ENCODE results near the gene S100A8. TPM values are rescaled to one million over a fixed set of nuclear protein-coding genes. Genes with fewer than 3 reads are reported as not detected.
"Not testable (repeated sequence)": the region's sequence is repeated elsewhere in the genome, so short reads cannot be mapped to it uniquely, and the experiment has no call there.

Gene S100A8
- total RNA-seq, 1 experiment from 2014 or later: not detected

DNA sequence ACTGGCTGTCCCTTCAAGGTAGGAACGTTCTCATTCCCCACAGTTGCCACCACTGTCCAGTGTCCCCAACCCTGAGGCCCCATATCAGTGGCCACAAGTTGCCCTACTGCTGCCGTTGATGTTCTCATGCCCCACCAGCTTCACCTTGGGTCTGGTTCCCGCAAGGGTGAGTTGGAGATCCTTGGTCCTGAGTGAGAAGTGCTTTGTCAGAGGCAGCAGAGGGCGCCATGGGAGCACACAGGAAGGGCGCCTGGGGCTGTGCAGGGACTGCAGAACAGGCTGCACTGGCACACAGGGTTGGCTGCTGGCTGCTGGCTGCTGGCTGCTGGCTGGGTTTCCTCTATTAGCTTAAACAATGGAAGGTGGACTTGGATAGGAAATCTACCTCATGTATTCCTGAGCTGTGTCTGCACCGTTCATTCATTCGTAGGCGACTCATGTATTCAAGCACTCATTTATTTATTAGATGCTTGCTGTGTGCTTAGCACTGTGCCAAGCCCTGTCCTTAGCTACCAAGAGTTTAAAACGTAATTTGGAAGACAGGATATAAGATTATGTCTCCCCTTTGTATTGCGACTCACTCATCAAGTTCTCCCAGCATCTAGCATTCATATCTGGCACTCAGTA lies 35.3 kb downstream of the S100A8 start:
- no peaks in the 10 kb centered on the region for H3K36me3 ChIP-seq (replicated peaks; ENCODE audit: control insufficient read depth, insufficient read depth, low read length)
- H3K4me3 ChIP-seq (ENCODE audit: insufficient read depth, low read depth, low read length): no peak overlapping the region
- peak; percentile 84 for DNase-seq
- no peaks in the 10 kb centered on the region for H3K27me3 ChIP-seq (ENCODE audit: control insufficient read depth, insufficient read depth, low read length)

DNA sequence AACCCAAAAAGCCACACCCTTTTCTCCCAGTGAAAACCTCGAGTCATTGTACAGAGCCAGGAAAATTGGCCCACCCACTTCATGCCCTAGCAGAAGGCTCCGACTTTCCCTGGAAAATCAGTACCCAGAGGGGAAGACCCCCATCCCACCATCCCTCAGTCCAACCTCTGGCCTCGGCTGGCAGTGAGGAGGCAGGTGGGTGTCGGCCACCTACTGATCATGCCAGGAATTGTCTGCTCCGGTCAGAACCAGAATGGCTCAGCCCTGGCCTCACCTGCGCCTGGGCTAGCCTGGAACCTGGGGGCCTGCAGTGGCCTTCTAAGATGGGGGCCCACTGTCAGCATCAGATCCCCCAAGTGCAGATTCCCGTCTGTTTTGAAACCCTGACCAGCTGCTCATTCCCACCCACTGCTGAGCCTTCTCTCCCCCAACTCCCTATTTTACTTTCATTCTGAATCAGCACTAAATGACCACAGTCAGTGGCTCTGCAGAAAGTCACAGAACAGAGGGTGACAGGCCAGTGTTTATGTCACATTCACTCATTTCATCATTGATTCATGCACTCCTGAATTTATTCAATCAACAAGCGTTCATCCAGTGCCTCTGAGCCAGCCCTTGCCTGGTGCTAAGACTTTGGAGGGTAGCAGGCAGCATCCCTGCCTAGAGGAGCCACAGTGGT lies 36.2 kb downstream of the S100A8 start:
- DNase-seq: peak; percentile 51
- Histone ChIP-seq H3K27me3 (ENCODE audit: control insufficient read depth, insufficient read depth, low read length) (no peaks in the 10 kb centered on the region), H3K4me3 (ENCODE audit: insufficient read depth, low read depth, low read length) (no peak overlapping the region), H3K36me3 (replicated peaks; ENCODE audit: control insufficient read depth, insufficient read depth, low read length) (no peaks in the 10 kb centered on the region)

DNA sequence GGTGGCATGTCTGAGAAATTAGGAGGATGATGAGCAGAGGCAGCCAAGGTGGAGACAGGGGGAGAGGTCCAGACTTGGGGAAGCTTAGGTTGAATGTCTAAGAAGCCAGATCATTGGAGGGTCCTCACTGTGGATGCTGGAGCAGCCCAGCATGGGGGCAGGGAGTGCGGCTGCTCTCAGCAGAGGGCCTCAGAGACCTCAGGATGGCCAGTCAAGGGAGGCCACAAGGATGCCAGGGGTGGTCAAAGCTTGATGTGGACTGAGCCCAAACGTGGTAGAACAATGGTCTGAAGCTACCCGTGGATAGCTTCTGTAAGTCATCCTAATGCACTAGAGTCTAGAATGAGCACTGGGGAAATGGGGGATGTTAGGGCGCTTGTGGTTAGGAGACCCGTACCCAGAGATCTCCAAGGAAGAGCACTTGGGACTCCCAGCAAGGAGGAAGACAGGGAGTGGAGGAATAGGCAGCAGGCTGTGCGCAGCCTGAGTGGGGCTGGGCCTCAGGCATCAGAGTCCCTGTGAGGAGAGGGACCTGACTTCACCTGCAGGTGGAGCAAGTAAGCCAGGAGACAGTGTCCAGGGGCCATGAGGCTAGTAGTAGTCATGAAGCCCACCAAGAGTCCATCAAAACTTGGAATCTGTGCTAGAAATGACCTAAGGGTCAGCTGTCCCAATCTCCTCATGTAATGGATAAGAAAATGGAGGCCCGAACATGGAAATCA lies 37.5 kb downstream of the S100A8 start:
- Histone ChIP-seq H3K27me3 (ENCODE audit: control insufficient read depth, insufficient read depth, low read length) (no peaks in the 10 kb centered on the region), H3K4me3 (ENCODE audit: insufficient read depth, low read depth, low read length) (no peak overlapping the region), H3K36me3 (replicated peaks; ENCODE audit: control insufficient read depth, insufficient read depth, low read length) (no peaks in the 10 kb centered on the region)
- peak; percentile 86 for DNase-seq

DNA sequence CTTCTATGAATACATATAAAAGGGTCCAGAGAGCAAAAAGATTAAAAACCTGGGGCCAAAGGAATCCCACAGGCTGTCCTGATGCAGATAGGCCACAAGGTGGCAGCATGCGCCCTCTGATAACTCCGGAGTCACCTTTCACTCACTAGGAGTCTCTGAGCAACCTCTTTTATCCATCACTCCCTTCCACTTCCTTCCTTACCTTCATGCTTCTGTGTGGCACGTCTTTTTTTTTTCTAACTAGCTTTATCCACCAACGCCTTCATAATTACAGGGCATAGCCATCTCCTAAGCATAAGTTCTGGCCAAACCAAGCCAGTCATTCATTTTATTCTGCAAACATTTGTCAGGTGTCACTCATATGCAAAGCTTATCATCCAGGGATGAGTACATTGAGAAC lies 38.4 kb downstream of the S100A8 start:
- no peak overlapping the region for H3K4me3 ChIP-seq (ENCODE audit: insufficient read depth, low read depth, low read length)
- H3K36me3 ChIP-seq (replicated peaks; ENCODE audit: control insufficient read depth, insufficient read depth, low read length): no peaks in the 10 kb centered on the region
- H3K27me3 ChIP-seq (ENCODE audit: control insufficient read depth, insufficient read depth, low read length): no peaks in the 10 kb centered on the region
- peak; percentile 88 for DNase-seq

DNA sequence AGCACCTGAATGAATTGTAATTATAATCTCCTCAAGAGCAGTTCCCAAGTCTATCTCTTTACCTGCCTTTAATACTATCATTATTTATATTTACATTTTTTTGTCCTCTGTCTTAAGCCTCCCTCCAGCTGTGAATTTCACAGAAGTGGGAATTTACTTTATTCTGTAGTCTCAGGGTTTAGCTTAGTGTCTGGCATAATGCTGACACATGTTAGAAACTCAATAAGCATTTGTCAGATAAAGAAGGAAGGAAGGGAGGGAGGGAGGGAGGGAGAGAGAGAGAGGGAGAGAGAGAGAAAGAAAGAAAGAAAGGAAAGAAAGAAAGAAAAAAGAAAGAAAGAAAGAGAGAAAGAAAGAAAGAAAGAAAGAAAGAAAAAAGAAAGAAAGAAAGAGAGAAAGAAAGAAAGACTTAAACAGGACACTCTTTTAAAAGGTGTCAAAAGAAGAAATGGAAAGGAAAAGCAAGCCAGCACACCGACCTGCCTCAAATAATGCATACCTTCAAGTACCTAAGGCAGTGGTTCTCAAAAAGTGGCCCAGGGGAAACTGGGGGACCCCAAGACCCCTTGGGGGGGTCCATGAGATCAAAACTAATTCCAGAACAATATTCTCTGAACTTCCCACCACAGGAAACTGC lies 40.4 kb downstream of the S100A8 start:
- Histone ChIP-seq H3K36me3 (replicated peaks; ENCODE audit: control insufficient read depth, insufficient read depth, low read length) (no peaks in the 10 kb centered on the region), H3K27me3 (ENCODE audit: control insufficient read depth, insufficient read depth, low read length) (no peaks in the 10 kb centered on the region), H3K4me3 (ENCODE audit: insufficient read depth, low read depth, low read length) (no peak overlapping the region)
- peak; percentile 4 for DNase-seq

DNA sequence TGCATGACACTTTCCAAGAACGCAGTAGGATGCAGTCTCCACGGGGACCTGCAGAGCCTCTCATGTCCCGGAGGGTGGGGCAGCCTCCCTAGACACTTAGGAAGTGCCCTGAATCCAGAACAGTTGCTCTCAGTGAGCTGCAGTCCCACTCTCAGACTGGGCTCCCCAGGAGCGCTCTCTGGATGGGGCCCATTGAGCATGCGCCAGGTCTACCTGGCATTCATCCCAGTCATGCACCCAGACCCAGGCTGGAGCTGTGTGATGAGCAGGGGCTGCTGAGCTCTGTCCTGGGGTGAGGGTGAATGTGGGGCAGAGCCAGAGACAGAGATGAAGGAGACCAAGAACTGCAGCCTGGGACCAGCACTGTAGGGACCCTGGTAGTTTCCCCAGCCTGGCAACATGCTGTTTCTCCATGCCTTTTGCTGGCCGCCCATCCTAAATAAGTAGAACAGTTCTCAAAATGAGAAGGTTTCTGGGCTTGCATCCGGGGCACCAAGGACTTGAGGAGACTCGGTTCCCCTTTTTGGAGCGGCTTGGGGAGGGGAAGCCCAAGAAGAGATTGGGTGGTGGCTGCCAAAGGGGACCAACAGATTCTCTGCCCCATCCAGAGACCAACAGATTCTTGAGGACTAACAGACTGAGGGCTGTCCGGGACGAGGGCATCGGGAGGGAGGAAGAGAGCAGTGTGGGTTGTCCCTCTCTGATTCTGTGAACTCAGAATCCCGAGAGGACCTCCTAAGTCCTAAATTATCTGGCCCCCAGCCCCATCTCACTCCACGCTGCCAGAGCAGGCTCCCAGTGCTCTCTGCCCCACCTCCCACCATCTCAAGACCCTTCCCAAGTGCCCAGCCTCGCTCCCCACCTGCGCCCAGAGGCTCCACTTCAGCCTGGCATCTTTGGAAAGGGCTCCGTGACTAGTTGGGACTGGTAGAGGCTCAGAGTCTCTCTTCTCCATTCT lies 41.2 kb downstream of the S100A8 start:
- Histone ChIP-seq H3K27me3 (ENCODE audit: control insufficient read depth, insufficient read depth, low read length) (no peaks in the 10 kb centered on the region), H3K36me3 (replicated peaks; ENCODE audit: control insufficient read depth, insufficient read depth, low read length) (no peaks in the 10 kb centered on the region), H3K4me3 (ENCODE audit: insufficient read depth, low read depth, low read length) (no peak overlapping the region)
- DNase-seq: peak; percentile 9

DNA sequence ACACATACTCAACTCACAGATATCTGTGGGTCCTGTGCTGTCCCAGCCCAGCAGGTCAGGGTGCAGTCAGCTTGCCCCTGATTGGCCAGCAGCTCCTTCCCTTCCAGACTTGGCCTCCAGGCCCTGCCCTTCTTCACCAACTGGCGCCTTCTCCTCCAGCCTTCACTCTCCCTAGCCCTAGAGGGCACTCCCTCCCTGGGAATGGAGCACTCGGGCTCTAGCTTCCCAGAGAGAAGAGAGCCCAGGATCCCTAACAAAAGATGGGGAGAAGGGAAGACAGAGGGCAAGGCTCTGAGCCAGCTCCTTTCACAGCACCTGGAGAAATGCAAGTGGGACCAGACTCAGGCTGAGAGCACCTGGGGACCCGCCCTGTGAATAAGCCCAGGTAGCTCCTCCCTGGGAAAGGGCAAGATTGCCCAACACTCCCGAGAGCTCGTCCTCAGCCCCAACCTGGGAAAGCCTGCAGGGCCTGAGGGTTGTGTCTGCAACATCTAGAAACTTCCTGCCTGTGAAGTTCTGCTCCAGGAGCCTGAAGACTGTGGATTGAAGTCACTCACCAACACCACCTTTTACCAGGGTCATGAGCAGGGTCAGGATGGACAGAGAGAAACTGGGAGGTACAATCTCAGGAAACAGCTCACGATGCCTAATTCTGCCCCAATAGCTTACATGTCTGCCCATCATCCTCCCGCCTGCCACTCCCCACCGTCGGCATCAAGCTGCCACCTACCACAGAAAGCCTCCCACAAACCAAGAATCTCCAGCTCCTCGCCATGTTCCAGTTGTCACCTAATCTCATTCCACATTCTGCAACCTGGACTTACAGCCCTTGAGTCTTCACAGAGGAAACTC lies 42.1 kb downstream of the S100A8 start, which contains the start of gene PGLYRP4:
Gene PGLYRP4, minus strand, starts transcription at position 331 of the 852 bp plus-strand sequence. CDS start 909 bp downstream, outside the sequence.
- no peaks in the 10 kb centered on the region for H3K36me3 ChIP-seq (replicated peaks; ENCODE audit: control insufficient read depth, insufficient read depth, low read length)
- DNase-seq: peak; percentile 45
- H3K27me3 ChIP-seq (ENCODE audit: control insufficient read depth, insufficient read depth, low read length): no peaks in the 10 kb centered on the region
- no peak within 1 kb of the TSS for H3K4me3 ChIP-seq (ENCODE audit: insufficient read depth, low read depth, low read length)

DNA sequence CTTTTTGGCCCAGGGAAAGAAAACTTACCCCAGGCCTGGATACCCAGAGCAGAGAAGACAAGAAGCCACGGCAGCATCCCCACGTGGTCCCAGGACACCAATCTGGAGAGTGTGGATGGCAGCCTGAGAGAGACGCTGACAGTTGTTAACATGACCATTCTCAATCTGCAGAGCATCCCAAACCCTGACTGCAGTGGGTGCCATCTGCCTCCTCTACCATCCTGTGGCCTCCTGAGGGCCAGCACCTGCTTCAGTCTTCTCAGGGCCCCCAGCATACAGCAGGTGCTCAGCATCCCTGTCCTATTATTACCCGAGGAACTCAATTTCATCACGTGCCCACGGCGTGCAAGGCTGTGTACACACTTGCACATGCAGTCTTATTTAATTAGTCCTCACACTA lies 43.0 kb downstream of the S100A8 start:
- H3K27me3 ChIP-seq (ENCODE audit: control insufficient read depth, insufficient read depth, low read length): no peaks in the 10 kb centered on the region
- no peaks in the 10 kb centered on the region for H3K36me3 ChIP-seq (replicated peaks; ENCODE audit: control insufficient read depth, insufficient read depth, low read length)
- no peak overlapping the region for H3K4me3 ChIP-seq (ENCODE audit: insufficient read depth, low read depth, low read length)
- DNase-seq: no peak

DNA sequence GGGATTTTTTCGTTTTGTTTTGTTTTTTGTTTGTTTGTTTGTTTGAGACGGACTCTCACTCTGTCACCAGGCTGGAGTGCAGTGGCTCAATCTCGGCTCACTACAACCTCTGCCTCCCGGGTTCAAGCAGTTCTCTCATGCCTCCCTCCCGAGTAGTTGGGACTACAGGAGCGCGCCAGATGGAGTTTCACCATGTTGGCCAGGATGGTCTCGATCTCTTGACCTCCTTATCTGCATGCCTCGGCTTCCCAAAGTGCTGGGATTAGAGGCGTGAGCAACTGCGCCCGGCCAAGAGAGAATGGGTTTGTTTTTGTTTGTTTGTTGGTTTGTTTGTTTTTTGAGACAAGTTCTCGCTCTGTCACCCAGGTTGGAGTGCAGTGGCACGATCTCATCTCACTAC lies 43.8 kb downstream of the S100A8 start:
- H3K4me3 ChIP-seq (ENCODE audit: insufficient read depth, low read depth, low read length); H3K36me3 ChIP-seq (replicated peaks; ENCODE audit: control insufficient read depth, insufficient read depth, low read length); H3K27me3 ChIP-seq (ENCODE audit: control insufficient read depth, insufficient read depth, low read length); DNase-seq: not testable (repeated sequence)

DNA sequence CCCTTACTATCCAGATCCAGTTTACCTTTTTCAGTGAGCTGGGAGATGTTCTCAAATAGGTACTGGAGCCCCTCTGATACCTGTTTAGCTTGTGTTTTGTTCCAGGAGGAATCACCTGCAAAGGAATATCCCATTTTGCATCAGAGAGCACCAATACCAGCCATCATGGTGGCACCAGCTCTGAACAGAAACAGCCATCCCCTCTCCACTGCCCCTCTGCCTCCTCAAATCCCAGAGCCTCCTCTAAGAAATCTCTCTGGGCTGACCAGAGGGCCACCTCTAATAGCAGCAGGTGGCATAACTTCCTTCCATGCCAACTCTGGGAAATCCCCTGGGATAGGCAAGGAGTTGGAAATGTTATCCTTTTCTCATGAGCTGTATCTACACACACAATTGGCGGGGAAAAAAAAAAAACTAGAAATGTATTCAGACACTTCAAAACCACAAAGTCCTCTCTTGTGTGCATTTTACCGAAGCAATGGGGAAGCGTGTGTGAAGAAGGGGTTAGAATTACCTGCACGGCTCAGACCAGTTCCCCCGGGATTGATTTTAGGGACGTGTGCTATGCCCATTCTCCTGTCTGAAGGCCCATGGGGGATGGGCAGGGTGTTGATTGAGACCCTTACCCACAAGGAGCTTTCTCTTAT lies 44.7 kb downstream of the S100A8 start:
- DNase-seq: peak; percentile 19
- Histone ChIP-seq H3K4me3 (ENCODE audit: insufficient read depth, low read depth, low read length) (no peak overlapping the region), H3K27me3 (ENCODE audit: control insufficient read depth, insufficient read depth, low read length) (no peaks in the 10 kb centered on the region), H3K36me3 (replicated peaks; ENCODE audit: control insufficient read depth, insufficient read depth, low read length) (no peaks in the 10 kb centered on the region)

DNA sequence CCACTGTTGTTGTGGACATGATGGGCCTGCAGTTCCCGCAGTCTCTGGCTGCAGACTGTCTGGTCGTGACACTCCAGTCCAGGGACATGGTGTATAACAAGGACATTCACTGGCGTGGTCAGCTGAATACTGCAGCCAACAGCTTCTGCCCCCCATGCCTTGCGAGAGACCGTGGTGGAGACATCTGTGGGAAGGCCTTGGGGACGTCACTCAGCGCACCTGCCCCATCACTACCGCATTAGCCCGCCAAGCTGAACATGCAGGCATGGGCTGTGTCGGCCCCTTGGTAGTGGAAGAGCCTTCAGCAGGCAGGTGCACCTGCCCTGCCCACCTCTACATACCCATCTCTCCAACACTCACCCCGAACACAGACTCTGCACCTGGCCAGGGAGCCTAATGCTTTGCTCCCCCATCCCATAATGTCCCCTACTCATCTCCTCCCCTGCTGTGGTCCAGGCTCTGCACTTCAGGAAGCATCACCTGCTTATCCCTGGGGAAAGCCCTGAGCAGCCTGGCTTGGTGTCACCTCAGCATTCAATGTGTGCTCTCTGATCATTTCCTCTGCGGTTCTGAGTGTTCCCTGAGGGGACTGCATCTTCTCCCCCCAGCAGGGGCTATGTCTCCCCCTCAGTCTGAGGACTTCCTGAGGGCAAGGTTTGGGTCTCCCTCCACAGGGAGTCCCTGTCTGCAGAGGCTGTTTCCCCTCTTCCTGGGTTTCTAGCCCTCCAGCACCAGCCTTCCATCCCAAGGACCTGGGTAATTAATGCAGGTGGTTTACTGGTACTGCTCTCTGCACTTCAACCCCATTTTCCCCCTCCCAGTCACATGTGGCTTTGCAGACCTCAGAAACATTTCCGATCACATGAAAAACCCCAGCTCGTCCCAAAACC lies 45.4 kb downstream of the S100A8 start:
- DNase-seq: peak; percentile 6
- no peak overlapping the region for H3K4me3 ChIP-seq (ENCODE audit: insufficient read depth, low read depth, low read length)
- no peaks in the 10 kb centered on the region for H3K36me3 ChIP-seq (replicated peaks; ENCODE audit: control insufficient read depth, insufficient read depth, low read length)
- H3K27me3 ChIP-seq (ENCODE audit: control insufficient read depth, insufficient read depth, low read length): no peaks in the 10 kb centered on the region

DNA sequence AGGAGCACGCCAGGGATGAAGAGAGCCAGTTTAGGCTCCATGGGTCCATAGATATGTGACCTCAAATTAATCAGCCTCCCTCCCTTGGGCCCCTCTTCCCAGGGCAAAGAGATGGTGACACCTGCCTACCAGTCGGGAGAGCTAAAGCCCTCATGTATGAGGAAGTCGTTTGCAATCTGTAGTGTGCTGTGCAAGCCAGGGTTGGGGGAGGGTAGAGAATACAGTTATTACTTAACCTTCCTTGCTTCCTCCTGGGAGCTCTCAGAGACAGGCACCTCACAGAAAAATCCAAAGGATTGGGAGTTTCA lies 46.2 kb downstream of the S100A8 start:
- Histone ChIP-seq H3K36me3 (replicated peaks; ENCODE audit: control insufficient read depth, insufficient read depth, low read length) (no peaks in the 10 kb centered on the region), H3K27me3 (ENCODE audit: control insufficient read depth, insufficient read depth, low read length) (no peaks in the 10 kb centered on the region), H3K4me3 (ENCODE audit: insufficient read depth, low read depth, low read length) (no peak overlapping the region)
- DNase-seq: no peak
